BJ (cell line): Measurements from ENCODE around the gene PRTFDC1. TPM values are rescaled to one million over a fixed set of nuclear protein-coding genes. Genes with fewer than 3 reads are reported as not detected.

Source experiments
- CTCF ChIA-PET: fragments of 350-600 bp; formaldehyde crosslinking; extraction: SDS; loops from one replicate; lab custom pipeline; 2021; ENCODE audit warnings: antibody characterized with exemption, inconsistent platforms; lab: Yijun Ruan, JAX
- POLR2A ChIA-PET: fragments of 300-600 bp; sonication (Branson Sonifier 250); formaldehyde crosslinking; extraction: SDS; loops from one replicate; lab custom pipeline; 2021; ENCODE audit warnings: antibody characterized with exemption; lab: Charles Lee
- DNase-seq: peaks from one replicate; pipeline ENCODE4 v3.0.0-alpha.2; 2011; ENCODE audit warnings: low read depth
- H3K27me3 ChIP-seq: 2 replicates; pipeline ENCODE4 v1.6.0; 2011; ENCODE audit warnings: low read length; ENCODE audit not compliant: control insufficient read depth, insufficient read depth
- H3K36me3 ChIP-seq: 2 replicates; pipeline ENCODE4 v1.5.1; 2011; ENCODE audit warnings: low read length; ENCODE audit not compliant: control insufficient read depth, insufficient read depth
- H3K4me3 ChIP-seq: 2 replicates; pipeline ENCODE4 v1.5.1; 2011; ENCODE audit warnings: low read depth, mild to moderate bottlenecking, control low read depth, low read length
- polyA plus RNA-seq: library from polyadenylated mRNA; depleted of rRNA; stranded (reverse); fragments of >200 nt; gene quantifications from 2 replicates; pipeline ENCODE4 v1.2.3, GENCODE V29; 2011
- TF ChIP-seq, protein P1 (sequence below): IDR thresholded peaks from 2 replicates; pipeline ENCODE4 v1.5.1; 2011; ENCODE audit warnings: low read depth, mild to moderate bottlenecking, control low read depth, inconsistent platforms, low read length, moderate library complexity; ENCODE audit not compliant: insufficient read depth

PRTFDC1 gene
- polyA plus RNA-seq, 1 experiment: 8.1 TPM

DNA sequence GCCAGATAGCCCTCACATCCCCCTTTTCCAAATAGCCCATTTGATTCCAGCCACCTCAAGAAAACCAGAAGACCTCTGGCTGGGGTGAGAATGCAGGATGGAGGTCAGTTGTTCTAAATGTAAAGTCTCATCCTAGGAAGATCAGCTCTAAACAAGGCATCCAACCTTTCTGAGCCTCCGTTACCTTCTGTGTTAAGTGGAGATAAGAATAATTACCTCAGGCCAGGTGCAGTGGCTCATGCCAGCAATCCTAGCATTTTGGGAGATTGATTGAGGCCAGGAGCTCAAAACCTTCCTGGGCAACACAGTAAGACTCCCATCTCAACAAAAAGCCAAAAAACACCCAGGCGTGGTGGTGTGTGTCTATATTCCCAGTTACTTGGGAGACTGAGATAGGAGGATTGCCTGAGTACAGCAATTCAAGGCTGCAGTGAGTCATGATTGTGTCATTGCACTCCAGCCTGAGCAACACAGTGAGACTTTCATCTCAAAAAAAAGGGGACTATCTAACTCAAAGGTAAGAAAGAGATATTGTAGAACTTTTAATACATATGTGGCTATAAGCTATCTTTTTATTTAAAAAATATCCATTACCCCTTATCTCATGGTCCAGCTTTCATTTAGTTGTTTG is 43.5 kb downstream of the PRTFDC1 start:
- TF ChIP-seq, protein P1, sequence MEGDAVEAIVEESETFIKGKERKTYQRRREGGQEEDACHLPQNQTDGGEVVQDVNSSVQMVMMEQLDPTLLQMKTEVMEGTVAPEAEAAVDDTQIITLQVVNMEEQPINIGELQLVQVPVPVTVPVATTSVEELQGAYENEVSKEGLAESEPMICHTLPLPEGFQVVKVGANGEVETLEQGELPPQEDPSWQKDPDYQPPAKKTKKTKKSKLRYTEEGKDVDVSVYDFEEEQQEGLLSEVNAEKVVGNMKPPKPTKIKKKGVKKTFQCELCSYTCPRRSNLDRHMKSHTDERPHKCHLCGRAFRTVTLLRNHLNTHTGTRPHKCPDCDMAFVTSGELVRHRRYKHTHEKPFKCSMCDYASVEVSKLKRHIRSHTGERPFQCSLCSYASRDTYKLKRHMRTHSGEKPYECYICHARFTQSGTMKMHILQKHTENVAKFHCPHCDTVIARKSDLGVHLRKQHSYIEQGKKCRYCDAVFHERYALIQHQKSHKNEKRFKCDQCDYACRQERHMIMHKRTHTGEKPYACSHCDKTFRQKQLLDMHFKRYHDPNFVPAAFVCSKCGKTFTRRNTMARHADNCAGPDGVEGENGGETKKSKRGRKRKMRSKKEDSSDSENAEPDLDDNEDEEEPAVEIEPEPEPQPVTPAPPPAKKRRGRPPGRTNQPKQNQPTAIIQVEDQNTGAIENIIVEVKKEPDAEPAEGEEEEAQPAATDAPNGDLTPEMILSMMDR: no peak
- POLR2A ChIA-PET: no interaction called here
- no peak for DNase-seq
- Histone ChIP-seq H3K4me3 (no peak overlapping the region), H3K36me3 (no peaks in the 10 kb centered on the region), H3K27me3 (no peaks in the 10 kb centered on the region)
- CTCF ChIA-PET: interaction anchor here (1.1 kb wide), 1 partner anchor 9 kb away, joined by 3 read pairs; no protein-coding TSS in a partner anchor

- no peaks in the 10 kb centered on the region for H3K27me3 ChIP-seq
- ChIA-PET POLR2A (no interaction called here), CTCF (no interaction called here)
- TF ChIP-seq, protein P1: no peak
- H3K4me3 ChIP-seq: no peak overlapping the region
- H3K36me3 ChIP-seq: no peaks in the 10 kb centered on the region
- DNase-seq: no peak
Observed at GRCh38 chr10:24907956-24908355, 44.5 kb downstream of the PRTFDC1 start.

GRCh38 chr10:24906372-24906771 is 46.0 kb downstream of the PRTFDC1 start:
- H3K4me3 ChIP-seq: no peak overlapping the region
- TF ChIP-seq, protein P1: no peak
- POLR2A ChIA-PET: no interaction called here
- no peaks in the 10 kb centered on the region for H3K27me3 ChIP-seq
- DNase-seq: no peak
- CTCF ChIA-PET: interaction anchor here (0.9 kb wide), 1 partner anchor 12 kb away, joined by 3 read pairs; no protein-coding TSS in a partner anchor
- H3K36me3 ChIP-seq: no peaks in the 10 kb centered on the region

GRCh38 chr10:24904824-24905223 is 47.6 kb downstream of the PRTFDC1 start:
- ChIA-PET POLR2A (no interaction called here), CTCF (no interaction called here)
- Histone ChIP-seq H3K36me3 (no peaks in the 10 kb centered on the region), H3K4me3 (no peak overlapping the region), H3K27me3 (no peaks in the 10 kb centered on the region)
- TF ChIP-seq, protein P1: no peak
- DNase-seq: no peak

GRCh38 chr10:24902400-24902728 is 50.0 kb downstream of the PRTFDC1 start:
- Histone ChIP-seq H3K4me3 (no peak overlapping the region), H3K27me3 (no peaks in the 10 kb centered on the region), H3K36me3 (no peaks in the 10 kb centered on the region)
- TF ChIP-seq, protein P1: no peak
- DNase-seq: no peak
- POLR2A ChIA-PET: interaction anchor here (0.6 kb wide), 1 partner anchor 1453 kb away, joined by 8 read pairs; no protein-coding TSS in a partner anchor
- CTCF ChIA-PET: interaction anchor here (0.6 to 1.1 kb wide), 2 partner anchors 73 to 175 kb away, joined by 3 read pairs; no protein-coding TSS in a partner anchor
